GM19372 (cell line): ENCODE measurements around the gene RIN2.
"Not testable (repeated sequence)": the region's sequence is repeated elsewhere in the genome, so short reads cannot be mapped to it uniquely, and the experiment has no call there.

Experiments
- ATAC-seq: cut with Tn5 transposase; IDR thresholded peaks from one replicate; pipeline ENCODE4 v1.9.1; 2021; ENCODE audit warnings: mild to moderate bottlenecking, low read depth, moderate library complexity; ENCODE audit not compliant: unreplicated experiment

Gene RIN2

DNA sequence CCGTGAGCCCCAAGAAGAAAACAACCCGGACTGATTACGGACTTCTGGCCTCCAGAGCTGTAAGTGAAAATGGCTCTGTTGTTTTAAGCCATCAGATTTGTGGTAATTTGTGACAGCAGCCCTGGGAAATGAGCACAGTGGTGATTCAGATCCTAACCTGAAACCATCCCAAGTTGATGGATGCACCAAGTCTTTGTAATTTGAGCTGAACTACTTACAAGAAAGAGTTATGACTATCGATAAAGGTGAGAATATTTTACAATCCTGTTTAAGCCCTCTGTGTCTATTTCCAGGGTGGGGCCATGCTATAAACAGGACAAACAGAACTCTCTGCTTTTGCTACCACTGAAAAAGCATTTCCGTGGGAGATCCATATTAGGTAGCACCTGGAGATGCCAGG, 19.1 kb upstream of the RIN2 start:
- no peak for ATAC-seq

DNA sequence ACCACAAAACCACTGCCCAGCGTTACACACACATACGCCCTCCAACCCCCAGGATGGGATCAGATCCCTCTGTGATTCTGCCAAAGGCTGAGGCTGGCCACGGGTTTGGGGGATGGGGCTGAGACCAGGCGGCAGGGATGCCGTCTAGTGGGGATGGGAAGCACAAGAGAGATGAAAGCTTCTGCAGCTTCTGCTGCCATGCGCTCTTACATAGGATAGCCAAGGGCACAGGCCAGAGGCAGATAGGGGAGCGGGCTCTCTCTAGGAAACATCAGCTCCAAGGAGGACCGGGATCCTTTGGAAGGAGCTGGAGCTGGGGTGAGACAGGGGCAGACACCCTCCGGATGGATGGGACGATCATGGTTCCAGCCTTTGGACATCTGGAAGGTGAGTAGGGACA, 18.7 kb upstream of the RIN2 start:
- ATAC-seq, result no peak

DNA sequence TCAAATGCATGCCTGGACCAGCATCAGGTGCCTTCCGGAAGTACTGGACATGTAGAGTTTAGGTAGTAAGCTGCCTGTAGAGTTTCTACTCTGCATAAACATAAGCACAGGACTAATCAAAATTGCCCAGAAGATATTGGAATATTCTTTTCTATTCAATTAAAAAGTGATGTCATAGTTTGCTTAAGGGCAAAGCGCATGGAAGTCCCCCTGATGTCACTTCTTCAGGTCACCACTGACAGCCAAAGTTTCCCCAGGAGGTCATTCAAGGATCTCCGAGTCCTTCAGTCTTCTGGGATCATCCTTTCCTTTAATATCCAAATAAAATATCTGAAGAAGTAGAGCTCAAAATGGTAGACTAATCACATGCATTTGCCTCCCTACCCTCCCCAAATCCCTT, 17.5 kb upstream of the RIN2 start:
- ATAC-seq, result no peak

DNA sequence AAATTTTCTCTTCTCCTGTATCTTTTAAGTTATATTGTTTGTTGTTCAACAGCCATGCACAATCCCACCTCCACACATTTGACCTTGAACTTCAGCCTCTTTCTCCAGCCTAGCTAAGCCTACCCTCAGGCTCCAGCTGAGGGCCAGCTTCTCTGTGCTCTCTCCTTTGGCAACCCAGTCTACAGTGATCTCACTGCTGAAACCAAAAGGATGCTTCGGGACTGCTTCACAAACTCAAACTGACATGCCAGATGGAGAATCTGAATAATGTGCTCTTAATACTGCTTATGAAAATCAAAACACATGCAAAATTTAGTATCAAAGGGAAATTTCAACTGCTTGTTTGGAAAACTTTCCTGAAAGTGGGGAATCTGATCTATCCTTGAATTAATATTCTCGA, 16.1 kb upstream of the RIN2 start:
- no peak for ATAC-seq

DNA sequence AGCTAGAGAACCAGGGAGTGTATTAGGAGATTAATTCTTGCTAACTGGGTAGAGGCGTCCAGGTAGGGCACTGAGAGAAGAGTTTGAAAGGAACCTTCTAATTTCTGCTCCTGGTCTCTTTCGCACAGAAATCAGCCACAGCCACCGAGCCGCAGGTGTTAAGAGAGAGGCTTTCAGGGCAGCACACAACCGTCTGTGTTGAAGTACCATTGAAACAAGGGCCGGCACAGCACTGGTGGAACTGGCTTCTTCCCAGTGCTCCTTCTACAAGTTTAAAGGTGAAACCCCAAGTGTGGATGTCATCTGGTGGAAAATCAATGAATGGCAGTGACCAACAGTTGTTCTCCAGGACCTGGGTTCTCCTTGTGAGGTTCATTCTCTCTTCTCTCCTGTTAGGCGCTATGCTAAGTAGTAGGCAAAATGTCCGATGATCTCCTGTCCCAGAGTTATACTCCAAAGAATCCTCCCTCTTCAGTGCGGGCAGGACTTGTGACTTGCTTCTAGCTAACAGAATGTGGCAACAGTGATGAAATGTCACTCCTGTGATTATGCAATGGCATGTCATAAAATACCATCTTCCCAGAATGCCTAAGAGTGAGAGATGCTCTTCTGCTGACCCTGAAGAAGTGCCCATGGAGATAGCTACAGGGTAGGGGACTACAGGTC, 15.0 kb upstream of the RIN2 start:
- no peak for ATAC-seq

DNA sequence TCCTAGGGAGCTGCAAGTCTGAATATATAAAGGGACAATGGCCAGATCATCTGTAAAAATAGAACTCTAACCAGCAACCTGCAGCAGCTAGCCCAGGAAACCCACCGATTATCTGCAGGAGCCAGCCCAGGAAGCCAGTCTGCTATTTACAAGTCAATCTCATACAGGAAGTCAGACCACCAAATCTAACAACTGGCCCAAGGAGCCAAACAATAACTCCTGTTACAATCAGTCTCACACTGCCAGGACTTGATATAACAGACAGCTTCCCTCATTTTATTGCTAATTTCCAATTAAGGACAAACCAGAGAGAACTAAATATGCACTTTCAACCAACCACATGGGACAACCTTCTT, 14.4 kb upstream of the RIN2 start:
- no peak for ATAC-seq

DNA sequence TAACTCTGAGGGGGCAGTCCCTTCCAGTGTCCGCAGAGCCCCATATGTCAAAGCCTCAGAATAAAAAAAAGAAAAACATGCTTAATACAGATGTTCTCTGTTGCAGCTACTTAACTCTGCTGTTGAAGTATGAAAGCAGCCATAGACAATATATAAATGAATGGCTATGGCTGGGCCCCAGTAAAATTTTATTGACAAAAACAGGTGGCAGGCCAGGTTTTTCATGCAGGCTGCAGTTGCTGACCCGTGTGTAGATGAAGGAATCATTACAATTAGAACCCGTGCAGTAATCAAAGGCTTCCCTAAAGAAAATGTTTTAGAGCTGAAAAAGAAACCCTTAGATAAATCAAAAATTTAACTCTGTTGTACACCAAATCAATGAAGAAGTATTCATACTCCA, 13.0 kb upstream of the RIN2 start:
- no peak for ATAC-seq

DNA sequence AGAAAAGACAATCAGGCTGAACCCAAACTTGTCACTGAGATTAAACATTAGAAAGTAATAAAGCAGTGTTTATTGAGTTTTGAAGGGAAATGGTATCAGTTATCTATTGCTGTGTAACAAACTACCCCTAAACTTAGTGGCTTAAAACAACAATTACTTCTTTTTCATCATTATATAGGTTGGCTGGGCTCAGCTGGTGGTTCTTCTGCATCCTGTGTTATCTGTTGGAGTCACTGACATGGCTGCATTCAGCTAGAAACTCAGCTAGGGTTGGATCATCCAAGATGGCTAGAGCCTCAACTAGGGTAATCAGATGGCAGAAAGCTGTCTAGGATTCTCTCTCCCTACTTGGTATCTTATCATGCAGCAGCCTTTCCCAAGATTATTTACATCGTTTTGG, 12.5 kb upstream of the RIN2 start:
- ATAC-seq, result no peak

DNA sequence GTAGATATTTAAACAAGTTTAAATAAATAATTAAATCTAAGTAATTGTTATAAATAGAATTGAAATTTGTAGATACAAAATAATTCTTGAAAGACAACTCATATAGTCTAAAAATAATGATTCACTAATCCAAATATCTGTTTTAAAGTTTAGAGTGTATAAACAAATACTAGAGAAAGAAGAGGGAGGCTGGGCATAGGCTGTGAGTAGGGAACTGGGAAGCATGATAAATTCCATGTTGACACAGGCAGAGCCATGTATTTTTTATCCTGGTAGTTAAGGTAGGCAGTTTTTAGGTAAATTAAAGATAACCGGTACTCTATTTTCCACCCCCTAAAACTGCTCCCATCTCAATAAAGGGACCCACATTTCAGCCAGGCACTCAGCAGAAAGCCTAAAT, 11.7 kb upstream of the RIN2 start:
- no peak for ATAC-seq

DNA sequence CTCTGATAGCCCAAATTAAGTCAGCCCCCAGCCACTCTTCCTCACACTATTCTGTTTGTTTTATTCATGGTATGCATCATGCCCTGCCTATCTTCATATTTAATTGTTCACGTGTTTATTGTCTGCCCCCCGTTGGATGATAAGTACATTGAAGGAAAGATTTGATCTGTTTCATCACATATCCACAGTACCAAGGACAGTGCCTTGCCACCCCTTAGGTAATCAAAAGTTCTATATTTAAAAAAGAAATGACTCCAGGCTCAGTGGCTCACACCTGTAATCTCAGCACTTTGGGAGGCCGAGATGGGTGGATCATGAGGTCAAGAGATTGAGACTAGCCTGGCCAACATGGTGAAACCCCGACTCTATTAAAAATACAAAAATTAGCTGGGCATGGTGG, 10.2 kb upstream of the RIN2 start:
- ATAC-seq, result no peak

DNA sequence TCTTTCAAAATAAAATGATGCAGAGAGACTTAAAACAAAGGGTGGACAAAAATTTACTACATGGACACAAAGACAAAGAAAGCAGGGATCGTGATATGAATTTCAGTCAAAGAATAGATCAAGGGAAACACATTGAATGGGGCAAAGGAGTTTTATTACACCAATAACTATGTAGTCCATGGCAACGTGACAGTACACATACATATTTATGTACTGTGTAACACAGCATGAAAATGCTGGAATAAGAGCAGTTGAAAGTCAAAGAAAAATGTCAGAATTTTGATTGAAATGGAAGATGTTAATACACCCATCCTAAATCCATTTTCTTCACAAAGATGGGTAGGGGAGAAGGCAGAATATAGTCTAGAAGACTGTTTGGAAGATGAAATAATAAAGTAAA, 9.4 kb upstream of the RIN2 start:
- ATAC-seq, result no peak

DNA sequence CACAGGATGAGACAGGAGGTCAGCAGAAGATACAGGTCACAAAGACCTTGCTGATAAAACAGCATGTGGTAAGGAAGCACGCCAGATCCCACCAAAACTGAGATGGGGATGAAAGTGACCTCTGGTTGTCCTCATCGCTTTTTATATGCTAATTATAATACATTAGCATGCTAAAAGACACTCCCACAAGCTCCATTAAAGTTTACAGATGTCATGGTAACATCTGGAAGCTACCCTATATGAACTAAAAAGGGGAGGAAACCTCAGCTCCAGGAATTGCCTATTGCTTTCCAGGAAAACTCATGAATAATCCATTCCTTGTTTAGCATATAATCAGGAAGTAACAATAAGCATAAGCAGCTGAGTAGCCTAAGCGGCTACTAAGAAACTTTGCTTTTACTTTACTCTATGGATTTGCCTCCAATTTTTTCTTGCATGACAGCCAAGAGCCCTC, 8.4 kb upstream of the RIN2 start:
- ATAC-seq, result no peak

DNA sequence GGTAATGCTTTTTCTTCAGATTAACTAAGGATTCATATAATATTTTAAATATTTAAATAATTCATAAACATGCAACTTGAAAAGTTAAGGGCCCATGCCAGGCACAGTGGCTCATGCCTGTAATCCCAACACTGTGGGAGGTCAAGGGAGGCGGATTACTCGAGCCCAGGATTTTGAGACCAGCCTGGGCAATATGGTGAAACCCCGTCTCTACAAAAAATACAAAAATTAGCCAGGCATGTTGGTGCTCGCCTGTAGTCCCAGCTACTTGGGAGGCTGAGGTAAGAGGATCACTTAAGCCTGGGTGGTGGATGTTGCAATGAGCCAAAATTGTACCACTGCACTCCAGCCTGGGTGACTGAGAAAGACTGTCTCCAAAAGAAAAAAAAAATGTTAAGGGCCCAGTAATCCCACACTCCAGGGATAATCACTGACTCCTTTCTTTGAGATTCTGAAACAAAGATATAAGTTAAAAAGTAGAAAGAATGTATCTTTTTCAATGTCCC, 7.9 kb upstream of the RIN2 start:
- no peak for ATAC-seq

DNA sequence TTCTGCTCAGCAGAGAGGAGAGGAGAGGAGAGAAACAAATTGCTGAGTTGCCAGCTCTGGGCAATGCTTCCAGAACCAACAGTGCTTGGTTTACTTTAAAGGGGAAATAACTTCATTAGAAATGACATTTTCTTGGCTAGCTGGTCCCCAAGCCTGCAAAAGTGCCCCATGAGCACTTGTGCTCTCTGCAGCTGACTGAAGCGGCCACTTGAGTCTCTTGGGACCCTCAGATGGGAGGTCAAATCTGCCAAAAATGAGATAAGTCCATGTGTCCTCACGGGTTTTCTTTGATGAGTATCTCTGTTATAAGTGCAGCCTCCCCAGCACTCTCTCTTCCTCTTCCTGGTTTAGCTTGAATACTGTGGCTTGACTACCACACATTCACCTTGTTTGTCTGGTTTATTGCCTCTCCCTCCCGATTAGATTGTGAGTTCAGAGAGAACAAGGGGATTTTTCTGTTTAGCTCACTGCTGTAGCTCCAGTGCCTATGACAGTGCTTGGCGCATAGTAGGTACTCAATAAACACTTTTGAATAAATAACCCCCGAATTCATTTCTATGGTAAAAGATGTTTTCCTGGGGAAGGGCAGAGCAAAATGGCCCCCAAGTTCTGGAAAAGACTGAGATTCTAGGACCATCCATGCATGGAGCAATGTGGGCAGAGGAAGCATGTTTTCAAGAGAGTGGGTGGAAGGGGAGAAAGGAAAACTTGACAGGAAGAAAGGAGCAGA, 7.0 kb upstream of the RIN2 start:
- no peak for ATAC-seq

DNA sequence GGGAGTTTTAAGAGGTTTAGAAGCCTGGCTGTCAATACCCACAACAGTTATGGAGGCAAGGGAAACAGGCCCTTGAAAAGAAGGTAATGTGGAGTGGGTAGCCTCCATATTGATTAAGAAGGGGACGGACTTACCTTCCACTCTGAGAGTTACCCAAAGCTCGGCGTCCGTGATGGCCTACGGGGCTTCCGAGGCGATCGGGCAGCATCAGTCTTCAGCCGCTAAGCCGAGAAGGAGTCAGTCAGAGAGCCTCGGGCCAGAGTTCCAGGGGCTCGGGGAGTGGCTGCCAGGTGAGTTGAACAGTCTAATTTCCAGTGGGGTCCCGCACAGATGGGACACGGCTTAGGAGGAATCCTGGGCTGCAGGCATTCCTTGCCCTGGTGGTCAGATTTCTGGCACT, 3.9 kb upstream of the RIN2 start:
- ATAC-seq, result not testable (repeated sequence)

DNA sequence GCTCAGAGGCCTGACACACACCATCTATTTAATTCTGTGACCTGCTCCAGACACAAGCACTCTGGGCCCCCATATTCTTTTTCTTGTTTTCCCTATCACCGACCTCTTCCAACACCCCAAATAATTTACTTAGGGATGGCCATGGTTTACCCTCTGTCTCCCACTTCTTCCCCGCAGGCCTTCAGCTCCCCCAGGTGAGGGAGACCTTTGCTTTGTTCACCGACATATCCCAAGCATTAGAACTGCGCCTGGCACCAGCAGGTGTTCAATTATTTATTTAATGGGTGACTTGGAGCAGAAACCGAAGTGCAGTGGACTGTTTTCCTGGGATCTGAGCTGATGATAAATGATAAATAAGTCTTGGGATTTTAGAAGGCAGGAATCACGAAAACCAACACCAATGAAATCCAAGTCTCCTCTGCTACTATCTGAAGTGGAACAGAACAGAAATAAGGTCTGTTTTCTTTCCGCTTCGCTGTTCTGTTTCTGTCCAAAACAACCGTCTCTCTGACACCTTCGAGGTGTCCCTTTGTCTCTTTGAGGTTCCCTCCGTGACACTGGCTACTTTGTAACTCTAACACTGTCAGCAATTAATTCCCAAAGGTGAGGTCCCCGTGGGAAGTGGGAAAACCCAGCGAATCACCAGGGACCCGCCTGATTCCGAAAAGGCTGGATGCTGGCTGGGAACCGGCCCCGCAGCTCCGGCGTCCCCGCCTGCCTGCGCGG, 1.1 kb upstream of the RIN2 start:
- no peak for ATAC-seq

DNA sequence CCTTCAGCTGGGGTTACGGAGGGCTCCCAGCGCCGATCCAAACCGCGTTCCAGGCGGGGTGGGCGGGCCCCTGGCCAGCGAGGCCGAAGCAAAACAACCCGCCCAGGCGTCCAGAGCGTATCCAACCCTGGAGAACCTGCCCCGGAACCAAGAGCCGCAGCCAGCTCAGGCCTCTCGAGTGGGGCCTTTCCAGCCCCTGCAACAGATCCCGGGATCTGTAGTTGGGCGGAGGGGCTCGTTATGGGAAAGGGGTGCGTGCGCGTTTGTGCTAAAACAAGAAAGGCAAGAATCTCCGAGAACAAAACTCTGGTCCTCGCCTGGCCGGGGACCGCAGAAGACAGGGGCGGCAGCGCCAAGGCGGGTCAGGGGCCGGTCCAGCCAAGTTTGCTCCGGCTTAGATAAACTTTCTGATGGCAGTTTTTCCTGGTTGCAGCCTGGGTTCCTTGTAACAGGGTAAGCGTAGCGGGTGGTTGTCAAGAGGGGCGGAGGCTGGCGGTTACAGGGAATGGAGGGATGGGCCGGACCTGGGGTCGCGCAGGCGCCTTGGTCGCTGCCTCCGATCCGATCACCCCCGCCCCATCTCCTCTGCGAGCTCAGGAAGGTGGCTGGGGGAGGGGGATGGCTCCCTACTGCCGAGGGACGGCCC, 448 bp upstream of the RIN2 start:
- no peak for ATAC-seq

DNA sequence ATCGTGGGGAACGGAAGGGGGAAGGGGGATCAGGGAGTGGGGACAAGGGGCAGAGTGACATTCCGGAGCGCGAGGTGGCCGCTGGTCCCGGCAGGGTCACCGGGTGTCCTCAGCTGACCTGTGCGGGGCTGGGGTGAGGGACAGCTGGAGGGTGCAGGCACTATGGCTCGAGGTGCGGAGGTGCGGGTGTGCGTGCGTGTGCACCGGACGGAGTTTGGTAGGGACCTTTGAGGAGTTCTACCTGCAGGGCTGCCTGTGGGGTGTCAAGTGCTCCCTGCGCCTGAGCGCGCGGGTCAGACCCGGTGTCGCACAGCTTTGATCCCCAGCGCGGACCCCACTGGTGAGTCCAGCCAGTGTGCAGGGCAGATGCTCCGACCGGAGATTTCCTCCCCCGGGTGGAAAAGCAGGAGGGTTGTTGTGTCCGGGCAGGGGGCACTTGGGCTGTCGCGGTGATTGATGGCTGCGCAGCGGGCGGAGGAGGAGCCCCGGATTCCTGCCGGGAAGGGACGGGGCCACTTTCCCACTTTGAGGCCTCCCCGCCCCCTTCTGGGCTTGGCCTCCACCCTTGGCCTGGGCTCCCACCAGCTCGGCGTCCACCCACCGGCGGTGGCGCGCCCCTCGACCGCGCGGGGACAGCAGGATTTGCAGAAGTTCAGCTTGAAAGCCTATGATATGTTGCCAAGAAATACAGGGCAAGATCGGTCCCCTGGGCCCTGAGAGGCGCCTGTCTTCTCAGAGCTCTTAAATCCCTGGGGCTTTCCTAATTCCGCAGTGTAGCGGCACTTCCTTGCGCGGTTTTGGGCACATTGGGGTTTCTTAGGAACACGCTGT, 658 bp downstream of the RIN2 start:
- no peak for ATAC-seq

DNA sequence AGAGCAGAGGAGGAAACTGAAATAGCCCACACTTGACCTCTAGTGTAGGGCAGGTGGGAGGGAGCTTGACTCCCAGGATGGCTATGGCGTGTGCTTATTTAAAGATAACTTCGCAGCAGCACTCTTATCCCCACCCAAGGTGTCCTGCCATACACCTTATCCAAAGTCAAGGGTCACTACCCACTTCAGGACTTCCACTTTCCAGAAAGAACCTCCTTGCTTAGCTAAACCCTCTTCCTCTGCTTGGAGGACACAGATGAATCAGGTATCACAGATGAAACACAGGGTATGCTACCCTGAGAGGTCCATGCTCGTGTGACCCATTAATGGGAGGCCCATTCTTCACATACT, 2.3 kb downstream of the RIN2 start:
- ATAC-seq, result no peak

DNA sequence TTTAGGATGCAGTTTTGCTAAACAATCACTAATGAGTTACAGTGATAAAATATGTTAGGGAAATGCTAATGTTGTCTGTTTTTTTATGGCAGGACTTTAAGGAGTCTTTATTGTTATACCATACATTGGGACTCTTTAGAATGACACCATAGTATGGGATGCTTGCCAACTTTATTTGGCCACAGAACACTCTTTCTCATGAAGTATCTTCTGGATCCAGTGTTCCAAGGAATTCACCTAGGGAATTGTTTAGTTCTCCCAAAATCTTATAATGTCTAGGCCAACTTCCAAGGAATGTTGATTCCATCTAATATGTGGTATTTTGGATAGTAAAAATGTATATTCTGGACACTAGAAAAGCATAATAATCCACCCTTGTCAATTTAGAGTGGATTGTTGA, 3.3 kb downstream of the RIN2 start:
- ATAC-seq, result no peak
